Common myeloid progenitor, CD34-positive (primary cell): Measurements from ENCODE around the gene COL15A1.

Source experiments
- CTCF ChIA-PET: fragments of 350-600 bp; sonication (Branson Sonifier 250); formaldehyde crosslinking; loops from one replicate; lab custom pipeline; 2021; ENCODE audit warnings: antibody characterized with exemption; lab: Charles Lee
- POLR2A ChIA-PET: fragments of 350-600 bp; sonication (Branson Sonifier 250); formaldehyde crosslinking; loops from one replicate; lab custom pipeline; 2021; ENCODE audit warnings: antibody characterized with exemption; lab: Charles Lee
- DNase-seq, 3 donors: peaks; one replicate each; pipeline versions ENCODE4 v3.0.0 to v3.0.0-alpha.2; 2013
- H3K27ac ChIP-seq, 2 experiments: 1 replicate in 1 of 2; 2 replicates in 1 of 2; pipeline ENCODE4 v1.7.0; 2013; ENCODE audit warnings: inconsistent platforms in 2 of 2, low read length in 2 of 2, mild to moderate bottlenecking in 2 of 2, low read depth in 1 of 2, moderate library complexity in 1 of 2; ENCODE audit not compliant: severe bottlenecking in 2 of 2, insufficient read depth in 1 of 2, poor library complexity in 1 of 2
- H3K27me3 ChIP-seq, 5 experiments: replicated peaks in 2 of 5; 1 replicate in 3 of 5; 2 replicates in 2 of 5; pipeline versions ENCODE4 v1.6.1 to v1.7.0; 2013; ENCODE audit warnings: low read length in 4 of 5, mild to moderate bottlenecking in 2 of 5, moderate library complexity in 2 of 5, inconsistent platforms in 1 of 5; ENCODE audit not compliant: insufficient read depth in 5 of 5, control insufficient read depth in 4 of 5
- H3K36me3 ChIP-seq, 4 experiments: 1 replicate in 2 of 4; 2 replicates in 2 of 4; pipeline versions ENCODE4 v1.6.1 to v1.7.0; 2013; ENCODE audit warnings: low read length in 3 of 4, control low read depth in 1 of 4, mild to moderate bottlenecking in 1 of 4; ENCODE audit not compliant: control insufficient read depth in 4 of 4, insufficient read depth in 4 of 4
- H3K4me1 ChIP-seq, 4 experiments: 1 replicate in 3 of 4; 2 replicates in 1 of 4; pipeline versions ENCODE4 v1.6.1 to v1.7.1; 2013; ENCODE audit warnings: low read length in 3 of 4, mild to moderate bottlenecking in 3 of 4, control low read depth in 1 of 4, inconsistent platforms in 1 of 4, moderate library complexity in 1 of 4; ENCODE audit not compliant: control insufficient read depth in 4 of 4, insufficient read depth in 4 of 4; ENCODE audit errors: control extremely low read depth in 1 of 4
- H3K4me3 ChIP-seq, 7 experiments: 1 replicate in 4 of 7; 2 replicates in 3 of 7; pipeline versions ENCODE4 v1.5.1 to v1.7.0; 2013; ENCODE audit warnings: mild to moderate bottlenecking in 7 of 7, low read length in 6 of 7, moderate library complexity in 6 of 7, inconsistent platforms in 2 of 7, low read depth in 2 of 7, control low read depth in 1 of 7; ENCODE audit not compliant: insufficient read depth in 4 of 7, control insufficient read depth in 1 of 7; ENCODE audit errors: extremely low read depth in 1 of 7
- H3K9me3 ChIP-seq, 5 experiments: 1 replicate in 4 of 5; 2 replicates in 1 of 5; pipeline versions ENCODE4 v1.6.1 to v1.7.1; 2013; ENCODE audit warnings: low read length in 4 of 5, mild to moderate bottlenecking in 2 of 5, inconsistent platforms in 1 of 5, low read depth in 1 of 5, moderate library complexity in 1 of 5; ENCODE audit not compliant: control insufficient read depth in 4 of 5, insufficient read depth in 2 of 5; ENCODE audit errors: control extremely low read depth in 1 of 5
- WGBS: methylation state at CpG from one replicate; pipeline ENCODE4 v1.1.5; 2013; ENCODE audit not compliant: insufficient coverage; 5-methylcytosine and 5-hydroxymethylcytosine counted together

The COL15A1 gene

DNA sequence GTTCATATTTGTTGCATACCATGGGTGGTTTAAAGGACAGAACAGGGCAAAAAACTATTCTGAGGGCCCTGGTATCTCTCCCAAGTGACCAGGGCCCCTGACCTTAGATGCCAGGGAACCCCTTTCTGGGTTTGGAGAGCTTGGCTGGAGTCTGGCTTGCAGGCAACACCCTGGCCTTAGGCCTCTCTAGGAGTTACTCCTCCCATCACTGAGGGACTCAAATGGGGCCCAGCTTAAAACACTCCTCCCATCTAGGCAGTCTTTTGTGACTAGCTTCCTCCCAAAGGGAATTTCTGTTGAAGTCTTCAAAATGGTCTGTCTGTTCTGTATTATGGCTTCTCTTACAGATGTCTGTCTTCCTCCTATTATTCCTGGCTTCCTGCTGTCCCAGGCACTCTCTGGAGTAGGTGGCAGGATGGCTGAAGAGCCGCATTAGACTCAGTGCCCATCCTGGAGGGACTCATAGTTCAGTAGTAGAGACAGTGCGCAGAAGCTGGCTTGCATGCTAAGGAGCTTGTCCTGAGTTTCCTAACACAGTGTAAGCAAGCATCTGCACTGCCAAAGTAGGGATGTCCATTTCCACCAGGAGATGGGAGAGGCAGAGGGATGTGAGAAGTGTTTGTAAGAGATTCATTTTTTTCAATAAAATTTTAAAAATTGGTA, 10.0 kb downstream of the COL15A1 start:
- no peak for DNase-seq
- Histone ChIP-seq H3K4me1 (no peaks in the 10 kb centered on the region), H3K9me3 (peaks cover 0 to 4% (median 2%) of the 10 kb centered on the region in 5 experiments), H3K36me3 (no peaks in the 10 kb centered on the region), H3K4me3 (no peak overlapping the region), H3K27ac (no peak overlapping the region), H3K27me3 (peaks cover 0 to 4% (median 0%) of the 10 kb centered on the region in 5 experiments)
- ChIA-PET POLR2A (no interaction called here), CTCF (interaction anchor here (1.0 kb wide), 1 partner anchor 10 kb away, joined by 4 read pairs; no protein-coding TSS in a partner anchor)
- 90% methylated on average over 2 of the region's 2 CpGs for WGBS

DNA sequence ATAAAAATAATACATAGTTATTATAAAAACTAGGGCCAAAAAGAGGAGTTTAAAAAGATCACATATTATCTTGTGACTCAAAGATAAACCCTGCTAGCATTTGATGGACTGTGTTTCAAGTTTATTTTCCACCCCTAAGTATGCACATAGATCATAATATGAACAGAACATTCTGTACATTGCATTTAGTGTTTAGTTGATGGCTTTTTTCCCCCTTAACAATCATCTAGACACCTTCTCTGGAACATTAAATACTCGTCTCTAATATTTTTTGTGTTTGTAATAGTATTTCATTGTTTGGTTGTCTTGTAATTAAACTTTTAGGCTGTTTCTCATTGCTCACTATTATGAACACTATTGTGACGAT, 10.5 kb downstream of the COL15A1 start:
- Histone ChIP-seq H3K27me3 (peaks cover 0 to 4% (median 0%) of the 10 kb centered on the region in 5 experiments), H3K27ac (no peak overlapping the region), H3K4me3 (no peak overlapping the region), H3K4me1 (no peaks in the 10 kb centered on the region), H3K9me3 (peaks cover 0 to 4% (median 2%) of the 10 kb centered on the region in 5 experiments), H3K36me3 (no peaks in the 10 kb centered on the region)
- WGBS, result no CpG with 5 or more reads among the region's 2 CpGs
- ChIA-PET CTCF (interaction anchor here (1.0 kb wide), 1 partner anchor 9 kb away, joined by 4 read pairs; no protein-coding TSS in a partner anchor), POLR2A (no interaction called here)
- no peak for DNase-seq

- no peak for DNase-seq
- ChIA-PET POLR2A (no interaction called here), CTCF (interaction anchor here (1.2 kb wide), 1 partner anchor 28 kb away, joined by 3 read pairs; no protein-coding TSS in a partner anchor)
- Histone ChIP-seq H3K27ac (no peak overlapping the region), H3K4me1 (no peaks in the 10 kb centered on the region), H3K4me3 (no peak overlapping the region), H3K27me3 (peaks cover 0 to 3% (median 0%) of the 10 kb centered on the region in 5 experiments), H3K9me3 (peaks cover 0 to 4% (median 2%) of the 10 kb centered on the region in 5 experiments), H3K36me3 (no peaks in the 10 kb centered on the region)
- WGBS, result 100% methylated on average over 2 of the region's 3 CpGs
Measured at GRCh38 chr9:98955259-98955658, 11.6 kb downstream of the COL15A1 start.

DNA sequence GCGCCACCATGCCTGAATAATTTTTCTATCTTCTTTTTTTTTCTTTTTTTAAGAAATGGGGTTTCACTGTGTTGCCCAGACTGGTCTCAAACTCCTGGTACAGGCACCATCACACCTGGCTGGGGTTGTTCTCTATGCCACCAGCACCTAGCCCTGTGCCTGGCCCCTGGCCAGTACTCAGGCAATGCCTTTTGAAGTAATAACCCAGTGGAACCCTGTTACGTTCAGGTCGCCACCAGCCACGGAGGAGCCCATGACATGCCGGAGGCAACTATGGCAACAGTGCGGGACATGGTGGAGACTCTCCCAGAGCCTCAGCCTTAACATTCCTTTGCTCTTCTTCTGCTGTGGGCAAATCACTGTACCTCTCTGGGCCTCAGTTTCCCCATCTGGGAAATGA, 14.1 kb downstream of the COL15A1 start:
- Histone ChIP-seq H3K4me3 (no peak overlapping the region), H3K27me3 (peaks cover 0 to 3% (median 0%) of the 10 kb centered on the region in 5 experiments), H3K27ac (no peak overlapping the region), H3K9me3 (peaks cover 0 to 4% (median 2%) of the 10 kb centered on the region in 5 experiments), H3K4me1 (no peaks in the 10 kb centered on the region), H3K36me3 (no peaks in the 10 kb centered on the region)
- WGBS, result 100% methylated on average over 5 of the region's 6 CpGs
- no peak for DNase-seq
- ChIA-PET CTCF (interaction anchor here (0.6 kb wide), 1 partner anchor 48 kb away, joined by 3 read pairs; no protein-coding TSS in a partner anchor), POLR2A (no interaction called here)

DNA sequence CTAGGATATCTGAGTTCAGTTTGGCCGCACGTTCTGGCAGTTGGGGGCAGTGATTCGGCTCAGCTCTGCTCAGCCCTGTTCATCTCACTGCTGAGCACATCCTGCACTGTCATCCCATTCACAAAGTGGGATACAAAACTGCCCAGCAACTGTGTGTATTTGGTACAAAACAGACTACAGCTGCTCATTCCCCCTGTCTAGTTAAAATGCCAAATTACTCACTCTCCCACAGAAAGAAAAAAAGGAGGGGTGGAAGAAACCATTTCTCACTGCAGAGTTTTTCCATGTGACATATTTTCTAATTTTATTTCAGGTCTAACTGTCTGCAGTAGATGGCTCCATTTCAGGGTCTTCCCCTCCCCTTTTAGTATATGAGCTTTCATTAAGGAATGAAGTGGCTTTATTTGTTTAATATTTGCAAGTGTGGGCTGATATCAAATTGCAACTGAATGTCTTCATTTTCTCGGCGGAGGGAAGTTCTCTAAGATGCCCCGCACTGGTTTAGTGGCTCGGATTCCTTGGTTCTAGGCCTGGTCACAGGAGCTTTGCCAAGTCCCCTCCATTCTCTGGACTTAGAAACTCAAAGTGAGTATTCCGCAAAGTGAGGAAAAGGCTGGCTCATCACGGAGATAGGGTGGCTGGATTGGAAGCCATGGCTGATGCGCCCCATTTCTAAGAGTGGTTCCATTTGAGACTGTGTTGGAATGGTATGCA, 14.7 kb downstream of the COL15A1 start:
- ChIA-PET POLR2A (no interaction called here), CTCF (interaction anchor here (0.6 to 1.3 kb wide), 2 partner anchors 39 to 47 kb away, joined by 3 read pairs; no protein-coding TSS in a partner anchor)
- no peak for DNase-seq
- H3K9me3 ChIP-seq, result peaks cover 0 to 4% (median 2%) of the 10 kb centered on the region in 5 experiments
- peaks cover 0 to 7% (median 0%) of the 10 kb centered on the region in 5 experiments for H3K27me3 ChIP-seq
- H3K4me3 ChIP-seq, result no peak overlapping the region
- H3K27ac ChIP-seq, result no peak overlapping the region
- H3K36me3 ChIP-seq, result no peaks in the 10 kb centered on the region
- 95% methylated on average over 7 of the region's 10 CpGs for WGBS
- no peaks in the 10 kb centered on the region for H3K4me1 ChIP-seq

DNA sequence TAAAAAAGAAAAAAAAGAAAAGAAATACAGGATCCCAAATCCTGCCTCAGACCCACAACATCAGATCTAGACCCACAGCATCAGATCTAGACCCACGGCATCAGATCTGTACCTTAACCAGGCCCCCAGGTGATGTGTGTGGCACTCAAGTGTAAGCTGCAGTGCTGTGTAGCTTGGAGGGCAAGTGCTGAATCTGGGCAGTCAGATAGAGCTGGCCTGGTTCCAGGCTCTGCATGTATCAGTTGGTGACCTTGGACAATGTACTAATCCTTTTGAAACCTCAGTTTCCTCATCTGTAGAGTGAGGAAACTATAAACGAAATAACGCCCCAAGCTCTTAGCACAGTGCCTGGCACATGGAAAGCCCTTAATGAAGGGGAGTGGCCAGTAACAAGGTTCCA, 16.7 kb downstream of the COL15A1 start:
- ChIA-PET CTCF (no interaction called here), POLR2A (no interaction called here)
- H3K9me3 ChIP-seq, result peaks cover 0 to 4% (median 2%) of the 10 kb centered on the region in 5 experiments
- H3K4me3 ChIP-seq, result no peak overlapping the region
- no peak overlapping the region for H3K27ac ChIP-seq
- H3K27me3 ChIP-seq, result peaks cover 0 to 7% (median 2%) of the 10 kb centered on the region in 5 experiments
- no peaks in the 10 kb centered on the region for H3K4me1 ChIP-seq
- DNase-seq, result no peak
- no peaks in the 10 kb centered on the region for H3K36me3 ChIP-seq
- 100% methylated on average over 2 of the region's 3 CpGs for WGBS
